IPS DF 19.7 (cell line): ENCODE data around the gene GPR12.
A peak's percentile ranks its signal among the peaks of the same experiment; 100 is the strongest.

ENCODE experiments used
- DNase-seq: peaks from one replicate; pipeline ENCODE4 v3.0.0-alpha.2; 2013; ENCODE audit warnings: low read depth, low spot score

Gene GPR12, protein sequence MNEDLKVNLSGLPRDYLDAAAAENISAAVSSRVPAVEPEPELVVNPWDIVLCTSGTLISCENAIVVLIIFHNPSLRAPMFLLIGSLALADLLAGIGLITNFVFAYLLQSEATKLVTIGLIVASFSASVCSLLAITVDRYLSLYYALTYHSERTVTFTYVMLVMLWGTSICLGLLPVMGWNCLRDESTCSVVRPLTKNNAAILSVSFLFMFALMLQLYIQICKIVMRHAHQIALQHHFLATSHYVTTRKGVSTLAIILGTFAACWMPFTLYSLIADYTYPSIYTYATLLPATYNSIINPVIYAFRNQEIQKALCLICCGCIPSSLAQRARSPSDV

DNA sequence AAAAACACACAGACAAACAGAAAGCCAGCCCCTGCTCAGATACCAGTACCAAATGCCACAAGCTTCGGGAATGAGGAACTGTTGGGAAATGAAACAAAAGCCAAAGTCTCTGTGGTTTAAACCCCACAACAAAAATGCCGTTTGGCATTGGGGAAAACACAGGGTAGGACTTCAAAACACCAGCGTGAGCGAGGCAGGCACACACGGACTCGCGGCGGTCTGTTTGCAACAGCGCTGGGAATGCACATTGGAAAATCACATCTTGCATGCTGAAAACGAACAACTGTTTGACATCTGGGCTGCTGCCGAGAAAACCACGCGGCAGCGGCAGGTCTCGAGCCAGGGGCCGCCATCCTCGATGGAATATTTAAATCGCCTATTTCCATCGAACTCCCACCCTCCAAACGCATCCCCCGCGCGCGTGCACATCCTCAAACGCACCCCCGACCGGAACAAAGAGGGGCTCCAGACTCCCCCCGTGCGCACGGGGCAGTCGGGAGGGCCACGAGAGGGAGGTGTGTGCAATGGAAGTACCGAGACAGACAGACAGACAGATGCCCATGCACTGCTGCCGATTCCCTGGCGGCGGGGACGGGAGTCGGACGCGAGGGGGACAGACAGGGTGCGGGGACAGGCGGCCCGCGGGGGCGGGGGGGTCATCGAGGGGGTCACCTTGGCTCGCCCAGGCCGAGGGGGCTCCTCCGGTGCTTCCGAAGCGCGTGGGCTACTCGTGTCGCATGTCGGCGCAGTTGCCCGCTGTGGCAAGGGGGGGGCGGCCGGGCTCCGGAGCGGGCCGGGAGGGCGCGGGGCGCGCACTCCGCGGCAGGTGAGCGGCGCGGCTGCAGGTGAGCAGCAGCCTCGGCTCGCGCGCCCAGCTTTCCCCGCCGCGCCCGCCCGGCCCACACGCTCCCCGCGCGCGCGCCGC is at the start of gene GPR12:
Gene GPR12 (minus strand): TSS at position 880 of the 925 bp plus-strand sequence. CDS start 959 bp downstream, outside the sequence.
- DNase-seq, result no peak

- no peak for DNase-seq
Observed at GRCh38 chr13:26810095-26810494, 49.5 kb upstream of the GPR12 start.

DNA sequence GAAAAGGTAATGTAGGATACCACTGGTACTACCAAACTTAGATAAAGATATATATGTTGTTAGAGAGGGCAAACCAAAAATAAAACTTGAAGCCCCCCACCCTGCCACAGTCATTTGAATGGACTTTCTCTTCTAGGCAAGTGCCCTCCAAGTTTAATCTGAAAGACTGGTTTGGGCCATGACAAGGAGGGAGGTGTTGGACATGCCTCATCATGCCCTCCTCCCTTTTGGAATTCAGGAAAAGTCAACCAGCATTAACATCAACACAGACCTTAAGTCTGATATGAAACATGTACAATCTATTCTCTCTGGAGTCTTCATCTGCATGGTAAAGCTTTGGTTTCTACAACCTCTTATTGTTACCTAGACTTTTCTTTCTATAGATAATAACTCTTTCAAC is 46.3 kb upstream of the GPR12 start:
- no peak for DNase-seq

GRCh38 chr13:26787961-26788360 is 27.4 kb upstream of the GPR12 start:
- no peak for DNase-seq

GRCh38 chr13:26786651-26787295 is 26.2 kb upstream of the GPR12 start:
- DNase-seq, result no peak

DNA sequence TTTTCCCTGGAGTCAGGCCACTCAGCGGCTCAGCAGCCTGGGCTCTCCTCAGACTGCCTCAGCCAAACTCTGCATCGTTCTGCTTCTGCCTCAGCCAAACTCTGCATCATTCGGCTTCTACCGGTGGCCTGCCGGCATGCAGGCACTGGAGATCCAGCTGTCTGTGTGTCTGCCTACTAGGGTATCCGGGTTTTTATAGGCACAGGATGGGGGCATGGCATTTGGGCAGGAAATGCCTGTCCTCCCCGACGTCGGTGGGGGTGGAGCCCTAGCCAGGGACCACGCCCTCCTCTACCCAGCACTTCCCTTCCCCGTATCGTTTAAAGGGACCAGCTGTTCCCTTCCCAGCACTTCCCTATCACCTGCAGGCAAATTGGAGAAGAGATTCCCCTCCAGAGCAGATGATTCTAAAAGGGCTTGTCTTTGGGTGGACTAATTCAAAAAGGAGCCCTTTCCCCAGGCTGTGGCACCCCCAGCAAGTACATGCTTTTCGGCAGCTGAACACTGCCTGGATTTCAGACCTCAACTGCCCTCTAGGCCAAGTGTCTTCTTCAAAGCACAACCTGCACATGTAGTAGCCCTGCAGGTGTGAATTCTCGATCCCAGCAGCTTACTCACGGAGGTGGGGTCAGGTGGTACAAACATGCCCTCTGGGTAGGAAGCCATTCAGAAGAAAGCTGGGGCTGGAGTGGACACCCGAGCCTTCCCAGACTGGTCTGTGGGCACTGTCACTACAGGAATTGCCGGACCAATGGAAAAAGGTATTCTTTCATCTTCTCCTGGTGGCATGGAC is 25.4 kb upstream of the GPR12 start:
- peak; percentile 45 for DNase-seq

DNA sequence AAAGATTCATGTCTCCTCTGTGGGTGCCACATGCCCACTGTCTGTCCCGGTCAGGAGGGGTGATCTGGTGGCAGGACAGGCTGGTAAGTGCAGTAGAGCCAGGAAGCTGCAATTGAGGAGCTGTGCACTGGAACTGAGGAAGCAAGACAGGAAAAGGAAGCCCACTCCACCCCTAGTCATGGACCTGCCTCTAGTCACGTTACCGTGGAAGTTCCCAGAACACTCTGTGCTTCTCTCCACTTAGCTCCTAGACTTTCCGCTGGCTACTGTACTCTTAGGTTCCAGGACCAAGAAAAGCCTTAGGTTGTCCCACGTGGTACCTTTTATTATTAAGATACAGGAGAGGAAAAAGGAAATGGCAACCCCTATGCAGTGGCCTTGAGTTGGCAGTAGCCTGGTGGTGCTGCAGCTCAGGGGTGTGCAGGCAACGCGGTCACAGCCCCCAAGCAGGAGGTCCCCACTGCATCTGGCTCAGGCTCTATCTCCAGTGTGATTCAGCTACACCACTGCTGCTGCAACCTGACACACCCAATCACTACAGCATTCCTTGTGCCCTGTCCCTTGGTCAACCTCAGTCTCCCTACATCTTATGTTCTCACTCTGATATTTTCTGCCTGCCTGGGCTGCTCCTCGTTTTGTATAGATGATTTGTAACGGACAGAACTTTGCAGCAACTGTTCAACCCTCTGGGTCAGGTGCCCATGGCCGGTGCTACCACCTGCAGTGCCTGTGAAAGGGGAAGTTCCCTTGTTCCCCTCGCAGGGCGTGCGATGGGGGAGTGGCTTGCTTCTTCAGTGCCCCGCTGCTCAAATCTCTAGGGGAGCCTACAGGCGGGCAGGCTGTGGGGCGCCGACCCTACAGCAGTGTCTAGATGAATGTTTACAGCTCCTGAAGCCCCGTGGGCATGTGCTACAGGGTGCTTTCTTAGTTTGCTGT is 24.4 kb upstream of the GPR12 start:
- DNase-seq, result no peak

GRCh38 chr13:26780411-26780810 is 19.8 kb upstream of the GPR12 start:
- DNase-seq, result no peak

GRCh38 chr13:26779321-26779720 is 18.7 kb upstream of the GPR12 start:
- no peak for DNase-seq

DNA sequence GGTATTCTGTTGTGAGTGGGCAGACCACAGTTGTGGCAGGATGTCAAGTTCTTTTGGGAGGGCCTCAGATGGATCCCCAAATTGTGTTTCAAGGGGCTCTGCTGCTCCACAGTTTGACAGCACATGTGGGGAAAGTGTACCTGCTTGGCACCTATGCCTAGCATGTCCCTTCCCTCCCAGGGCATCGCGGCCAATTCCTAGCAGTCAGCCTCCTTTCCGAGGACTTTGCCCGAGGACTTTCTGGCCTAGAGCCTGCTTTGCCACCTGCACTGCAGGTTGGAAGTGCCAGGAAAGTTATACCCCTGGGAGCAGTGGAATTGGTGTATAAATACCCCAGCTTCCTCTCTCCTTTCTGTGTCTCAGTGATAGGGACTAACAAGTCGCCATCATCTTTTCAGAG is 11.9 kb upstream of the GPR12 start:
- no peak for DNase-seq

GRCh38 chr13:26771796-26772195 is 11.2 kb upstream of the GPR12 start:
- DNase-seq, result no peak

DNA sequence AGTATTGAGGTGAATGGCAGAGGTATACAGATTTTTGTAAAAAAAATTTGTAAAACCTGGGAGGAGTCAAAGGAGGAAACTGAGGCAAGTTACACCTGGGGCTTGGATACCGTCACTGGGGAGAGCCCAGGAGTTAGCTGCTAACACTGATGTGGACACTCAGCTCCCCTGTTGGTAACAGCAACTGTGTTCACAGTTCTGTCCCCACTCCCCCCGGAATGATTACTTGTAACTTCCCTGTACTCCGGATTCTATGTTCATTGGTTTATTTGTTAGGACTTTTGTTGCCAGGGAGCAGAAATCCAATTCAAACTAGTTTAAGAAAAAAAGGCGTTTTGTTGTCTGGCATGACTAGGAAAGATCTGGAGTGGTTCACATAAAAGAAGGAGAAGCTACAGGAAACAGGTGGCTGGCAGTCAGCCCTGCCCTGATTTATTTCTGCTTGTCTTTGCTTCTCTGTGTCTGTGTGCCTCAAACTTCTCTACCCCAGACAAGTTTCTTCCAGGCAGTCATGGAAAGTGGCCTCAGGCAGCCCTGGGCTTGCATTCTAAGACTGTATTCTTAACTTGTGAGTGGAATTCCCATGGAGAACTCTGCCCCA is 2.3 kb upstream of the GPR12 start:
- DNase-seq, result no peak

DNA sequence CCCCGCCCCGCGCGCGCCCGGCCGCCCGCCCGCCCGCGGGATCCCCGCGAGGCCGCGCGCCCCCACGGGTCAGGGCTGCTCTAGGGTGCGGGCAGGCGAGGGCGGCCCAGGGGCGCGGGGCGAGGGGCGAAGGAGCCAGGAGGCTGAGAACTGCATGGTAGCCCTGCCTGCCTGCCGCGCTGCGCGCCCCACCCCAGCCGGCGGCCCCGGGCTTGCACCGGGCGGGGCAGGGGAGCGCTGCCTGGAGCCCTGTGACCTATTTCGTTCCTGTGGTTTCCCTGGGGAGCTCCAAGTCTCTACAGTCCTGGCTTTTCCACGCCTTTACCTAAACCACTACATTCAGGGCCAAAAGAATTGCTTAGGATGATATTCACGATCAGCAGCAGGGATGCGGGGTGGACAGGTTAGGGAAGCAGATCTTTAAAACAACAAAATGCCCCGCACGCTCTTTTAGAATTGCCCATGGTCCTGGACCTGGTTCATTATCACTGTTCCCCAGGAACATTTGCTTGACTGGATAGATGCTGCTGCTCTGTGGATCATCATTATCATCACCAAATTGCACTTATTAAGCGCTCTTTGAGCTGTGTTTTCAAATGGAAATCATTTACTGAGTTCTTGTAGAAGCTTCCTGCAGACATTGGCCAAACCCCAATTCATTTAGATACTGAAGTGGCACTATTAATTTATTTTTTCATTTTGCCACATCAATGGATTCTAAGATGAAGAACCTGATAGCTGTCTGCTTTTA is 421 bp upstream of the GPR12 start:
- DNase-seq, result no peak

DNA sequence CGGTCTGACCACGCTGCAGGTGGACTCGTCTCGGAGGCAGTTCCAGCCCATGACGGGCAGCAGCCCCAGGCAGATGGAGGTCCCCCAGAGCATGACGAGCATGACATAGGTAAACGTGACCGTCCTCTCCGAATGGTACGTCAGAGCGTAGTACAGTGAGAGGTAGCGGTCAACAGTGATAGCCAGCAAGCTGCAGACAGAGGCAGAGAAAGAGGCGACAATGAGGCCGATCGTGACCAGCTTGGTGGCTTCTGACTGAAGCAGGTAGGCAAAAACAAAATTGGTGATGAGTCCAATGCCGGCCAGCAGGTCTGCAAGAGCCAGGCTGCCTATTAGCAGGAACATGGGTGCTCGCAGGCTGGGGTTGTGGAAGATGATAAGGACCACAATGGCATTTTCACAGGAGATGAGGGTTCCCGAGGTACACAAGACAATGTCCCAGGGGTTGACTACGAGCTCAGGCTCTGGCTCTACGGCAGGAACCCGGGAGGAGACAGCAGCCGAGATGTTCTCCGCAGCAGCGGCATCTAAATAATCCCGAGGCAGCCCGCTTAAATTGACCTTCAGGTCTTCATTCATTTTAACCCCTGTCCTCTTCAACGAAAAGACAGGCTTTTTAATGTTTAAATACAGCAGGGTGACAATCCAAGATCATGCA is 1.2 kb downstream of the GPR12 start:
- no peak for DNase-seq

DNA sequence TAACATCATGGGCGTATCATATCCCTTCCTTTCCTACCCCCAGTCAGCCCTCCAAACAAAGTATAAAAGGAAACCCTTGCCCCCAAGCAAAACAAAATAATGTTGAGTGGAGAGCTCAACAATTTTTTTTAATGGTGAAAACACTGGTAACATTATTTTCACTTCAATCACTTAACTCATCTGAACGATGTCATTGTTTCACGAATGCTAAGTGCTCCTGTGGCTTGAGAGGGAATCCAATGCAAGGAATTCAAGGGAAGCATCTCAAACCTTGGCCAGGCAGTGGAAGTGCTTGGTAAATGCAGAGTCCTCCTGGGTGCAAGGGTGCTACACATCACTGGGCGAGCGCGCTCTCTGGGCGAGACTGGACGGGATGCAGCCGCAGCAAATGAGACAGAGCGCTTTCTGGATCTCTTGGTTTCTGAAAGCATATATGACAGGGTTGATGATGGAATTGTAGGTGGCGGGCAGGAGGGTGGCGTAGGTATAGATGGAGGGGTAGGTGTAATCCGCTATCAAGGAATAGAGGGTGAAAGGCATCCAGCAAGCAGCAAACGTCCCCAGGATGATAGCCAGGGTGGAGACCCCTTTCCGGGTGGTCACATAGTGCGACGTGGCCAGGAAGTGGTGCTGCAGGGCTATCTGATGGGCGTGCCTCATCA is 2.0 kb downstream of the GPR12 start:
- no peak for DNase-seq

- no peak for DNase-seq
Observed at GRCh38 chr13:26756961-26757360, 3.6 kb downstream of the GPR12 start.

GRCh38 chr13:26752671-26753070 is 7.9 kb downstream of the GPR12 start:
- DNase-seq, result no peak

GRCh38 chr13:26749905-26750304 is 10.7 kb downstream of the GPR12 start:
- no peak for DNase-seq
